Duodenal mucosa (tissue), 2 donors: ENCODE data around the gene PKMYT1.

Source experiments
- H3K27ac ChIP-seq: one replicate; pipeline ENCODE4 v1.7.0; 2013; ENCODE audit warnings: low read depth, low read length
- H3K27me3 ChIP-seq, 2 donors: one replicate each; pipeline ENCODE4 v1.7.0; 2013; ENCODE audit warnings: low read length in 2 of 2, control low read depth in 1 of 2; ENCODE audit not compliant: insufficient read depth in 2 of 2, control insufficient read depth in 1 of 2
- H3K36me3 ChIP-seq, 2 donors: one replicate each; pipeline ENCODE4 v1.7.0; 2013; ENCODE audit warnings: low read length in 2 of 2, control low read depth in 1 of 2; ENCODE audit not compliant: insufficient read depth in 2 of 2, control insufficient read depth in 1 of 2
- H3K4me1 ChIP-seq, 2 donors: one replicate each; pipeline ENCODE4 v1.7.0; 2013; ENCODE audit warnings: low read length in 2 of 2, control low read depth in 1 of 2; ENCODE audit not compliant: insufficient read depth in 2 of 2, control insufficient read depth in 1 of 2
- H3K4me3 ChIP-seq, 2 donors: one replicate each; pipeline ENCODE4 v1.7.0; 2013; ENCODE audit warnings: low read length in 2 of 2, low read depth in 1 of 2
- H3K9ac ChIP-seq, 2 donors: one replicate each; pipeline ENCODE4 v1.7.0; 2013; ENCODE audit warnings: low read length in 2 of 2, low read depth in 1 of 2
- H3K9me3 ChIP-seq, 2 donors: one replicate each; pipeline ENCODE4 v1.7.0; 2013; ENCODE audit warnings: low read length in 2 of 2, control low read depth in 1 of 2; ENCODE audit not compliant: control insufficient read depth in 1 of 2

The PKMYT1 gene

DNA sequence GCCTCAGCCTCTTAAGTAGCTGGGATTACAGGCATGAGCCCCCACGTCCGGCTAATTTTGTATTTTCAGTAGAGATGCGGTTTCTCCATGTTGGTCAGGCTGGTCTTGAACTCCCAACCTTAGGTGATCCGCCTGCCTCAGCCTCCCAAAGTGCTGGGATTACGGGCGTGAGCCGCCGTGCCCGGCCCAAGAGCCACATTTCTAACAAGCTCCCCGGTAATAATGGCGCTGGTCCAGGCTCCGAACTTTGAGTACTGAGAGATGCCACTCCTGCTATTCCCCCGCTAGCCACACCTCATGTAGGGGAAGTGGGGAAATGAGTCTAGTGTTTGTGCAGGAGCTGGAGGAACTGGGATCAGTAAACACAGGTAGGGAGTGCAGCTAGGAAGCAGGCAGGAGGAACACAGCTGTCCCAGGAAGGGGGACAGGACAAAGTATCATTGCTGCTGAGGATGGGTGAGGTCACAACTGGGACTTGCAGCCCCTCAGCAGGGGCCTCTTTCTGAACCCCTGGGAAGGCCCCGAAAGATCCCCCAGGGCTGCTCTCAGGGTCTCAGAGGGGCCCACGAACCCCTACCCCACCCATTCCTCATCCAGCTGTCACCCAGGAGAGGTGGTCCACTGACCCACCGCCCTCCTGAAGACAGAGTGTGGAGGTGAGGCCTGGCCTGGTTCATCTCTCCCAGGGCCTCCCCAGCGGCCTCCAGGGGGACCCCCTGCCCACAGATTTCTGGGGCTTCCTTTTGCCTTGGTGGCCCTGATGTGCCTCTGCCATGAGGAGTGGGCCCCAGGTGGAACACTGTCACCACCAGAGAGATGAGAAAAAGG is 19.8 kb downstream of the PKMYT1 start:
- H3K27me3 ChIP-seq, result peaks cover 25 to 50% of the 10 kb centered on the region in 2 donors
- no peak overlapping the region for H3K9ac ChIP-seq
- H3K27ac ChIP-seq, result no peak overlapping the region
- no peak overlapping the region for H3K4me3 ChIP-seq
- no peaks in the 10 kb centered on the region for H3K9me3 ChIP-seq
- H3K4me1 ChIP-seq, result peaks cover 0 to 18% of the 10 kb centered on the region in 2 donors
- H3K36me3 ChIP-seq, result no peaks in the 10 kb centered on the region

GRCh38 chr16:2959206-2959605 is 21.0 kb downstream of the PKMYT1 start:
- H3K27ac ChIP-seq, result no peak overlapping the region
- H3K9me3 ChIP-seq, result no peaks in the 10 kb centered on the region
- no peak overlapping the region for H3K9ac ChIP-seq
- H3K4me3 ChIP-seq, result no peak overlapping the region
- peaks cover 22 to 45% of the 10 kb centered on the region in 2 donors for H3K27me3 ChIP-seq
- H3K36me3 ChIP-seq, result no peaks in the 10 kb centered on the region
- peaks cover 0 to 12% of the 10 kb centered on the region in 2 donors for H3K4me1 ChIP-seq

DNA sequence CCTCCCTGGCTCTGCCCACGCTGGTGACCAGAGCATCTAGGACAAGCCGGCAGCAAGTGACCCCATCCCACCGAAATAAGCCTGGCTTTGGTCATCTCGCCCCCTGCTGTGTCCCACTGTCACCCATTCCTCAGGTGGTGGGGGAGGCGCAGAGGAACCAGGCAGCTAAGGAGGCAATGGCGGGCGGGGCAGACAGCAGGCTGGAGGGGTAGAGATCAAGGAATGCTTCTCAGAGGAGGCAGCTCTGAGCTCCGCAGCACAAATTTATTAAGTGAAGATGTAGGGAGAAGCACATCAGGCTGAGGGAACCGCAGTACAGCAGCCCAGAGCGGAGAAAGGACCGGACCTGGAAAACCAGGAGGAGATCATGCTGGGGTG is 23.7 kb downstream of the PKMYT1 start:
- no peak overlapping the region for H3K27ac ChIP-seq
- H3K27me3 ChIP-seq, result peaks cover 9 to 27% of the 10 kb centered on the region in 2 donors
- no peak overlapping the region for H3K9ac ChIP-seq

DNA sequence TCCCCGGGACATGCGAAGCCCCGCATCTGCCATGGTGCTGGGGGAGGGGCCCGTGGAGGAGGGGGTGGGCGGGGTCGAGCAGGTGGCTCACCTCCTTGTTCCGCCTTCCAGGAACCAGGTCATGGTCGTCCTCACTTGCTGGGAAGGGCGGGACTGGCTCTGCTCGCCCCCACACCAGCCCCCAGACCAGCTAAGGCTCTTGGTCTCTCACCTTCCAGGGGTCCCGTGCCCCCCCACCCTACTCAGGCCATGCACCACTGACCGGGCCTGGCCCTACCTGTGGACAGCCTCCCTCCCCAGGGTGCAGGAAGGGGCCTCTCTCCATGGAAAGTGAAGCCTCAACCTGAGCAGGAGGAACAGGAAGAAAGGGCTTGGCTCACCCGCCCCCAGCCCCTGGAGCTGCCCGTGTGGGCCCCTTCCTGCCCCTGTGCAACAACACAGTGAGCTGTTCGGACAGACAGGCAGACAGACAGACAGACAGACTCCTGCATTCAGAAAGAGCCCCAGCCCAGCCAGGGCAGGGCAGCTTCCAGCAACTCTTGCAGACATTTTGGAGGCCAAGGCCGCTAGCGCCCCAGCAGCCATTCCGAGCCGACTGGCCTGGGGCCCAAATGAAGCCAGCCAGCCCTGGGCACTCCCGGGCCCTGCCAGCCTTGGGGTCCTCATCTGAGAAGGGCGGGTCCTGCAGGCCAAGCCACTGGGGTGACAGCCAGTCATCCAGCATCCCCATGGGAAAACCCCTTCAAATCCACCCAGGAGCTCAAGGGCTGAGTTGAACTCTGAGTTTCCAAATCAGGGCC is 24.3 kb downstream of the PKMYT1 start:
- Histone ChIP-seq H3K9ac (no peak overlapping the region), H3K4me3 (no peak overlapping the region), H3K27me3 (peaks cover 9 to 27% of the 10 kb centered on the region in 2 donors), H3K4me1 (peaks cover 0 to 4% of the 10 kb centered on the region in 2 donors), H3K36me3 (no peaks in the 10 kb centered on the region), H3K9me3 (no peaks in the 10 kb centered on the region), H3K27ac (no peak overlapping the region)

More for the DNA sequence above, 23.7 kb downstream of the PKMYT1 start:
- Histone ChIP-seq H3K36me3 (no peaks in the 10 kb centered on the region), H3K9me3 (no peaks in the 10 kb centered on the region), H3K4me1 (peaks cover 0 to 4% of the 10 kb centered on the region in 2 donors), H3K4me3 (no peak overlapping the region)

- no peaks in the 10 kb centered on the region for H3K36me3 ChIP-seq
- peaks cover 9 to 26% of the 10 kb centered on the region in 2 donors for H3K27me3 ChIP-seq
- no peak overlapping the region for H3K9ac ChIP-seq
- H3K9me3 ChIP-seq, result no peaks in the 10 kb centered on the region
- peaks cover 0 to 4% of the 10 kb centered on the region in 2 donors for H3K4me1 ChIP-seq
- H3K27ac ChIP-seq, result no peak overlapping the region
- no peak overlapping the region for H3K4me3 ChIP-seq
Observed at GRCh38 chr16:2955438-2955778, 24.8 kb downstream of the PKMYT1 start.

- no peak overlapping the region for H3K27ac ChIP-seq
- H3K4me3 ChIP-seq, result no peak overlapping the region
- H3K27me3 ChIP-seq, result peaks cover 9 to 24% of the 10 kb centered on the region in 2 donors
Observed at GRCh38 chr16:2954656-2955381, 25.4 kb downstream of the PKMYT1 start.

DNA sequence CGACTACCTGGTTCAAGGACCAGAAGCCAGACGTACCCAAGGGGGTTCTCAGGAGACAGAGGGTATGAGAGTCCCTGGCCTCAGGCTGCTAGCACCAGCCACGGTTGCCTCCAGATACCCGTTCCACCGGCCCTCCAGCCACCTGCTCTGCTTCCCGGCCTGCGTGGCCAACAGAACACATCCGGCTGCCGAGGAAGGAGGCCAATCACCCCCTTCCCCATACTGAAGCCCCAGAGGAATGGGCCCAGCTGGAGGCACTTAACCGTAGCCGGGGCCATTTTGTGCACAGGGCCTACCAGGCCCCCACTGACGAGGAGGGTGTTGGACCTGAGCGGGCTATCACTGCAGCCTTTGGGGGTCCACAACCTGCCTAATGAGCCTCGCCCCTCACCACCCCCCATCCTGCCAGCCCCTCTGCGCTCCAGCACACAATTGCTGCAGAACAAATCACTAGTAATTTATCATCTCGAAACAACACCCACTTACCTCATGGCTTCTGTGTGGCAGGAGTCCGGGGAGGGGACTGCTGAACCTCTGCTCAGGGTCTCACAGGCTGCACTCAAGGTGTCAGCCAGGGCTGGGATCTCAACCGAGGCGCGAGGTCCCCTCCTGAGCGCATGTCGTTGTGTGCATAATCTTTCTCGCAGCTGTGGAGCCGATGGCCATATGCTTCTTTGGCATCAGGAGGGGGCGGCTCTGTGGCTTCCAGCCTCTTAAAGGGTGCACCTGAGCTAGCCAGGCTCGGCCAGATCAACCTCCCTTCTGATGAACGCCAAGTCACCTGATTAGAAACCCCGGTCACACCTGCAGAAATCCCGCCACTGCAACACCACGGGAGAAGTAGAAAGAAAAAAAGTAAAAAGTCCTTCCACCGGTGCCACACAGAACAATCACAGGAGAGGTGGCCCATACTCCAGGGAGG is 26.3 kb downstream of the PKMYT1 start:
- Histone ChIP-seq H3K9ac (no peak overlapping the region), H3K27ac (no peak overlapping the region), H3K27me3 (peaks cover 9 to 19% of the 10 kb centered on the region in 2 donors), H3K9me3 (no peaks in the 10 kb centered on the region), H3K36me3 (peaks cover 6 to 8% of the 10 kb centered on the region in 2 donors), H3K4me1 (peaks cover 0 to 4% of the 10 kb centered on the region in 2 donors), H3K4me3 (no peak overlapping the region)

More at GRCh38 chr16:2954656-2955381, 25.4 kb downstream of the PKMYT1 start:
- no peaks in the 10 kb centered on the region for H3K9me3 ChIP-seq
- H3K4me1 ChIP-seq, result peaks cover 0 to 4% of the 10 kb centered on the region in 2 donors
- peaks cover 0 to under 1% of the 10 kb centered on the region in 2 donors for H3K36me3 ChIP-seq
- no peak overlapping the region for H3K9ac ChIP-seq

DNA sequence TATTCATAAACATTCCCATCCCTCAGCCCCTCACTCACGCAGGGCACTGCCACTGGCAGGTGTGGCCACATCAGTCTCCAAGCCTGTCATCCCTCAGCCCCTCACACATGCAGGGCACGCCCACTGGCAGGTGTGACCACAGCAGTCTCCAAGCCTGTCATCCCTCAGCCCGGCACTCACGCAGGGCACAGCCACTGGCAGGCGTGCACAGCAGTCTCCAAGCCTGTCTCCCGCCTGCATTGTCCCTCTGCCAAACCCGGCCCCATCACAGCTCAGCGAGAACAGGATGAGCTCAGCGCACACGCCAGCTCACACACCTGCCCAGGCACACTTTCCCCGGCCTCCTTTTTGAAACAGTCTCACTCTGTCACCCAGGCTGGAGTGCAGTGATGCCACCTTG is 27.6 kb downstream of the PKMYT1 start:
- H3K27me3 ChIP-seq, result peaks cover 9 to 19% of the 10 kb centered on the region in 2 donors
- H3K9ac ChIP-seq, result no peak overlapping the region
- H3K9me3 ChIP-seq, result no peaks in the 10 kb centered on the region
- H3K4me1 ChIP-seq, result peaks cover 0 to 4% of the 10 kb centered on the region in 2 donors
- no peak overlapping the region for H3K4me3 ChIP-seq
- no peak overlapping the region for H3K27ac ChIP-seq
- peaks cover 7 to 13% of the 10 kb centered on the region in 2 donors for H3K36me3 ChIP-seq

DNA sequence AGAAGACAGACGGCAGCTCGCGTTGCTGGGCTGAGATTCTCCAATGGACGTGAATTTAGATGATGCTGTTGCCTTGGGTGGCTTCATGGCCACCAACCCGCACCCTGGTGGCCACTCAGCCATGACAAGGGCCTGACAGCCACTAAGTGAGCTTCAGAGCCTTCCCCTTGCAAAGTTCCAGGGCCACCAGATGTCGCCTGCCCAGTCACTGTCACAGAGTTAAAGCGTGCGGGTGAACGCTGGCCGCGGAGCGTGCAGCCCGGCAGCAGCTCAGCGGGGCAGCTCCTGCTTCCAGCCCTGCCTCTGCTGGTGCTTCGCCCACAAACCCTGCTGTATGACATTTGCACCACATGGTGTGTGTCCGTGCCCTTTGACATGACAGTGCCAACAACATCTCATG is 29.5 kb downstream of the PKMYT1 start:
- H3K4me3 ChIP-seq, result no peak overlapping the region
- no peaks in the 10 kb centered on the region for H3K9me3 ChIP-seq
- H3K9ac ChIP-seq, result no peak overlapping the region
- H3K4me1 ChIP-seq, result peaks cover 0 to under 1% of the 10 kb centered on the region in 2 donors
- H3K27me3 ChIP-seq, result peaks cover 9 to 10% of the 10 kb centered on the region in 2 donors
- peaks cover 7 to 13% of the 10 kb centered on the region in 2 donors for H3K36me3 ChIP-seq
- no peak overlapping the region for H3K27ac ChIP-seq
